Measurements from ENCODE around the gene TNRC6B. TPM values are rescaled to one million over a fixed set of nuclear protein-coding genes. Genes with fewer than 3 reads are reported as not detected.
"Not testable (repeated sequence)": the region's sequence is repeated elsewhere in the genome, so short reads cannot be mapped to it uniquely, and the experiment has no call there.

TNRC6B gene
- total RNA-seq, 2 experiments from 2014 or later: 37.0 to 63.7 TPM

GRCh38 chr22:40157330-40157945, 20.3 kb upstream of the TNRC6B start:
- Histone ChIP-seq H3K27ac (ENCODE audit: low read depth, low read length, poor library complexity, severe bottlenecking) (no peak overlapping the region), H3K4me1 (ENCODE audit: insufficient read depth, low read length, poor library complexity, severe bottlenecking) (no peaks in the 10 kb centered on the region), H3K36me3 (ENCODE audit: insufficient read depth, low read length) (no peaks in the 10 kb centered on the region), H3K9me2 (ENCODE audit: insufficient read depth, low read length) (no peaks in the 10 kb centered on the region), H3K9me3 (ENCODE audit: low read length) (no peaks in the 10 kb centered on the region), H3K79me2 (ENCODE audit: insufficient read depth, low read depth, low read length) (no peaks in the 10 kb centered on the region), H3K4me3 (ENCODE audit: low read depth, low read length, poor library complexity, severe bottlenecking) (no peak overlapping the region), H2AFZ (ENCODE audit: low read length) (no peak overlapping the region), H4K20me1 (ENCODE audit: insufficient read depth, low read length) (no peaks in the 10 kb centered on the region), H3K4me2 (ENCODE audit: low read length) (no peak overlapping the region)
- no peak for DNase-seq (ENCODE audit: low spot score)
- intact Hi-C loops (cut with micrococcal nuclease; ENCODE audit: unreplicated experiment): no loop called here
- POLR2A ChIA-PET: no interaction called here
- TF ChIP-seq, protein P1, sequence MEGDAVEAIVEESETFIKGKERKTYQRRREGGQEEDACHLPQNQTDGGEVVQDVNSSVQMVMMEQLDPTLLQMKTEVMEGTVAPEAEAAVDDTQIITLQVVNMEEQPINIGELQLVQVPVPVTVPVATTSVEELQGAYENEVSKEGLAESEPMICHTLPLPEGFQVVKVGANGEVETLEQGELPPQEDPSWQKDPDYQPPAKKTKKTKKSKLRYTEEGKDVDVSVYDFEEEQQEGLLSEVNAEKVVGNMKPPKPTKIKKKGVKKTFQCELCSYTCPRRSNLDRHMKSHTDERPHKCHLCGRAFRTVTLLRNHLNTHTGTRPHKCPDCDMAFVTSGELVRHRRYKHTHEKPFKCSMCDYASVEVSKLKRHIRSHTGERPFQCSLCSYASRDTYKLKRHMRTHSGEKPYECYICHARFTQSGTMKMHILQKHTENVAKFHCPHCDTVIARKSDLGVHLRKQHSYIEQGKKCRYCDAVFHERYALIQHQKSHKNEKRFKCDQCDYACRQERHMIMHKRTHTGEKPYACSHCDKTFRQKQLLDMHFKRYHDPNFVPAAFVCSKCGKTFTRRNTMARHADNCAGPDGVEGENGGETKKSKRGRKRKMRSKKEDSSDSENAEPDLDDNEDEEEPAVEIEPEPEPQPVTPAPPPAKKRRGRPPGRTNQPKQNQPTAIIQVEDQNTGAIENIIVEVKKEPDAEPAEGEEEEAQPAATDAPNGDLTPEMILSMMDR (conservative IDR thresholded peaks at IDR 0.05; ENCODE audit: low read length): no peak
- TF ChIP-seq EZH2phosphoT487 (IDR thresholded peaks at IDR 0.05; ENCODE audit: borderline replicate concordance, low read depth, low read length): no peak
- BruUV-seq (replicated peaks): no TSS peak
- CTCF ChIA-PET (ENCODE audit: unreplicated experiment): no interaction called here

GRCh38 chr22:40161194-40161593, 16.5 kb upstream of the TNRC6B start:
- DNase-seq (ENCODE audit: low spot score): no peak
- peaks cover 12% of the 10 kb centered on the region for H3K36me3 ChIP-seq (ENCODE audit: insufficient read depth, low read length)
- no peaks in the 10 kb centered on the region for H3K79me2 ChIP-seq (ENCODE audit: insufficient read depth, low read depth, low read length)
- H3K4me2 ChIP-seq (ENCODE audit: low read length): no peak overlapping the region
- H4K20me1 ChIP-seq (ENCODE audit: insufficient read depth, low read length): no peaks in the 10 kb centered on the region
- H3K4me1 ChIP-seq (ENCODE audit: insufficient read depth, low read length, poor library complexity, severe bottlenecking): no peaks in the 10 kb centered on the region
- no peak overlapping the region for H2AFZ ChIP-seq (ENCODE audit: low read length)
- intact Hi-C loops (cut with micrococcal nuclease; ENCODE audit: unreplicated experiment): no loop called here
- H3K9me3 ChIP-seq (ENCODE audit: low read length): peaks cover 7% of the 10 kb centered on the region; the same call in 1 of the 2 replicates
- TF ChIP-seq, protein P1 (conservative IDR thresholded peaks at IDR 0.05; ENCODE audit: low read length): no peak
- no peak for TF ChIP-seq EZH2phosphoT487 (IDR thresholded peaks at IDR 0.05; ENCODE audit: borderline replicate concordance, low read depth, low read length)
- ChIA-PET POLR2A (no interaction called here), CTCF (ENCODE audit: unreplicated experiment) (no interaction called here)
- BruUV-seq (replicated peaks): TSS peak; percentile 34
- no peak overlapping the region for H3K4me3 ChIP-seq (ENCODE audit: low read depth, low read length, poor library complexity, severe bottlenecking)
- H3K27ac ChIP-seq (ENCODE audit: low read depth, low read length, poor library complexity, severe bottlenecking): no peak overlapping the region
- H3K9me2 ChIP-seq (ENCODE audit: insufficient read depth, low read length): no peaks in the 10 kb centered on the region

DNA sequence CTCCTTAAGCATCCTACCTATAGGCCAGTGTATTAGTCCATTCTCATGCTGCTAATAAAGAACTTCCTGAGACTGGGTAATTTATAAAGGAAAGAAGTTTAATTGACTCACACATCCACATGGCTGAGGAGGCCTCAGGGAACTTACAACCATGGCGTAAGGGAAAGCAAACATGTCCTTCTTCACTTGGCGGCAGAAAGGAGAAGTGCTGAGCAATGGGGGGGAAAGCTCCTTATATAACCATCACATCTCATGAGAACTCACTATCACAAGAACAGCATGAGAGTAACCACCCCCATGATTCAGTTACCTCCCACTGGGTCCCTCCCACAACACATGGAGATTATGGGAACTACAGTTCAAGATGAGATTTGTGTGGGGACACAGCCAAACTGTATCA, 12.2 kb upstream of the TNRC6B start:
- H3K9me3 ChIP-seq (ENCODE audit: low read length); CTCF ChIA-PET (ENCODE audit: unreplicated experiment); H4K20me1 ChIP-seq (ENCODE audit: insufficient read depth, low read length); intact Hi-C loops (cut with micrococcal nuclease; ENCODE audit: unreplicated experiment); BruUV-seq (replicated peaks); H3K4me3 ChIP-seq (ENCODE audit: low read depth, low read length, poor library complexity, severe bottlenecking); H2AFZ ChIP-seq (ENCODE audit: low read length); DNase-seq (ENCODE audit: low spot score); H3K4me2 ChIP-seq (ENCODE audit: low read length); H3K9me2 ChIP-seq (ENCODE audit: insufficient read depth, low read length); H3K79me2 ChIP-seq (ENCODE audit: insufficient read depth, low read depth, low read length); POLR2A ChIA-PET; H3K27ac ChIP-seq (ENCODE audit: low read depth, low read length, poor library complexity, severe bottlenecking); H3K4me1 ChIP-seq (ENCODE audit: insufficient read depth, low read length, poor library complexity, severe bottlenecking): not testable (repeated sequence)
- peaks cover 19% of the 10 kb centered on the region for H3K36me3 ChIP-seq (ENCODE audit: insufficient read depth, low read length)

Measured in OCI-LY7 (cell line).